ENCODE data around the gene PRELP. TPM values are rescaled to one million over a fixed set of nuclear protein-coding genes. Genes with fewer than 3 reads are reported as not detected.
A peak's percentile ranks its signal among the peaks of the same experiment; 100 is the strongest.

PRELP gene
- total and polyA plus RNA-seq, 9 of the 15 experiments (the other 6 are each of a cell fraction or from before 2014, with no cell fraction given), result 0.04 TPM; not detected in 8

GRCh38 chr1:203539831-203540546 lies 64.4 kb downstream of the PRELP start:
- no peaks in the 10 kb centered on the region for H4K20me1 ChIP-seq (replicated peaks; ENCODE audit: control insufficient read depth, insufficient read depth, low read length)
- H3K4me1 ChIP-seq (replicated peaks in 1 of 2; ENCODE audit: control insufficient read depth in 2 of 2, insufficient read depth in 2 of 2, low read length in 2 of 2), result peaks cover 0 to 2% of the 10 kb centered on the region in 2 experiments; a peak in 1 of 5 replicates
- POLR2A ChIA-PET, result interaction anchor here (0.6 kb wide), 1 partner anchor 786 kb away, joined by 3 read pairs; no protein-coding TSS in a partner anchor
- no peaks in the 10 kb centered on the region for H3K79me2 ChIP-seq (ENCODE audit: control insufficient read depth, insufficient read depth, low read length)
- FAIRE-seq (no peak), ATAC-seq (peak; percentile 66; the same call in 2 of the 3 replicates), DNase-seq (ENCODE audit: extremely low read depth in 1 of 4, low spot score in 3 of 4) (no peak)
- H3K27me3 ChIP-seq (ENCODE audit: control insufficient read depth in 2 of 2, insufficient read depth in 2 of 2, low read length in 2 of 2), result peaks cover 16 to 18% of the 10 kb centered on the region in 2 experiments
- no TSS peak for BruUV-seq (replicated peaks)
- no peaks in the 10 kb centered on the region for H3K36me3 ChIP-seq (ENCODE audit: control insufficient read depth, insufficient read depth, low read length)
- no peaks in the 10 kb centered on the region for H3K9me3 ChIP-seq (replicated peaks; ENCODE audit: control insufficient read depth, insufficient read depth, low read depth, low read length)
- 5% methylated on average over 5 of the region's 5 CpGs for WGBS (ENCODE audit: insufficient coverage, low coverage, missing lambda C conversion rate)
- no peak overlapping the region for H3K27ac ChIP-seq (ENCODE audit: extremely low read depth, low read depth, low read length)
- intact Hi-C loops (cut with micrococcal nuclease), result no loop called here
- no peak overlapping the region for H2AFZ ChIP-seq (ENCODE audit: low read depth, low read length)
- H3K9ac ChIP-seq (ENCODE audit: insufficient read depth in 1 of 2, low read depth in 2 of 2, low read length in 2 of 2), result no peak overlapping the region
- H3K9me1 ChIP-seq (ENCODE audit: control insufficient read depth, insufficient read depth, low read length), result no peaks in the 10 kb centered on the region
- CTCF ChIA-PET (ENCODE audit: low intra/inter-chr PET ratio), result interaction anchor here (0.5 to 0.7 kb wide), 2 partner anchors 20 to 1883 kb away, joined by 3 read pairs; no protein-coding TSS in a partner anchor
- no peak overlapping the region for H3K4me3 ChIP-seq
- H3K4me2 ChIP-seq (ENCODE audit: insufficient read depth, low read length), result no peak overlapping the region
- in situ Hi-C loops (cut with MboI), result no loop called here
- TF ChIP-seq HMG20A (CRISPR knock-in tag; conservative IDR thresholded peaks at IDR 0.05) (no peak), ZBTB9 (CRISPR knock-in tag; IDR thresholded peaks at IDR 0.05) (no peak), TEAD2 (tag; IDR thresholded peaks at IDR 0.05) (no peak), ZNF408 (CRISPR knock-in tag; IDR thresholded peaks at IDR 0.05; ENCODE audit: low read depth) (no peak), ARNT (IDR thresholded peaks at IDR 0.05) (no peak), GABPA (tag; conservative IDR thresholded peaks at IDR 0.05; ENCODE audit: low read depth) (no peak), HCFC1 (IDR thresholded peaks at IDR 0.05; ENCODE audit: low read depth, low read length) (peak; percentile 73), POLR3G (IDR thresholded peaks at IDR 0.05; ENCODE audit: extremely low read depth, insufficient read length, insufficient replicate concordance) (no peak), USF2 (CRISPR knock-in tag; IDR thresholded peaks at IDR 0.05) (no peak), PRDM10 (IDR thresholded peaks at IDR 0.05; ENCODE audit: partially characterized antibody) (peak; percentile 92), CREB3 (tag; conservative IDR thresholded peaks at IDR 0.05; ENCODE audit: low read depth) (no peak), ZNF143 (CRISPR knock-in tag; IDR thresholded peaks at IDR 0.05) (peak; percentile 72), FOXP1 (CRISPR knock-in tag; IDR thresholded peaks at IDR 0.05) (no peak), SIX5 (IDR thresholded peaks at IDR 0.05; ENCODE audit: borderline replicate concordance in 1 of 2, insufficient read depth in 1 of 2, low read depth in 1 of 2, low read length in 2 of 2) (0 out of 4 replicates have a peak, but pooled peaks of 1 of the 2 experiments have one; percentile 37), TAF15 (IDR thresholded peaks at IDR 0.05; ENCODE audit: low read depth, low read length) (no peak)
